WTC11 (cell line): Measurements from ENCODE around the gene NAXD.
"Not testable (repeated sequence)": the region's sequence is repeated elsewhere in the genome, so short reads cannot be mapped to it uniquely, and the experiment has no call there.

Source experiments
- CTCF ChIP-seq: fragments of 200-600 bp; IDR thresholded peaks from 2 replicates; pipeline ENCODE4 v1.8.0; 2022; ENCODE audit warnings: antibody characterized with exemption
- MAX ChIP-seq: sonication (generic); formaldehyde crosslinking; IDR thresholded peaks from 2 replicates; pipeline ENCODE4 v1.8.0; 2022; ENCODE audit warnings: mild to moderate bottlenecking, missing genetic modification reagents
- TF ChIP-seq, protein P1 (sequence below): sonication (generic); formaldehyde crosslinking; IDR thresholded peaks from 2 replicates; pipeline ENCODE4 v1.8.0; 2022; ENCODE audit warnings: mild to moderate bottlenecking, missing genetic modification reagents
- TF ChIP-seq, protein P2 (sequence below): sonication (generic); formaldehyde crosslinking; IDR thresholded peaks from 2 replicates; pipeline ENCODE4 v1.8.1; 2023; ENCODE audit warnings: mild to moderate bottlenecking, missing genetic modification reagents

GRCh38 chr13:110569962-110570361, 45.4 kb upstream of the NAXD start:
- TF ChIP-seq CTCF; MAX (CRISPR knock-in tag): not testable (repeated sequence)
- TF ChIP-seq, protein P1, sequence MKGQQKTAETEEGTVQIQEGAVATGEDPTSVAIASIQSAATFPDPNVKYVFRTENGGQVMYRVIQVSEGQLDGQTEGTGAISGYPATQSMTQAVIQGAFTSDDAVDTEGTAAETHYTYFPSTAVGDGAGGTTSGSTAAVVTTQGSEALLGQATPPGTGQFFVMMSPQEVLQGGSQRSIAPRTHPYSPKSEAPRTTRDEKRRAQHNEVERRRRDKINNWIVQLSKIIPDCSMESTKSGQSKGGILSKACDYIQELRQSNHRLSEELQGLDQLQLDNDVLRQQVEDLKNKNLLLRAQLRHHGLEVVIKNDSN (CRISPR knock-in tag): not testable (repeated sequence)
- TF ChIP-seq, protein P2, sequence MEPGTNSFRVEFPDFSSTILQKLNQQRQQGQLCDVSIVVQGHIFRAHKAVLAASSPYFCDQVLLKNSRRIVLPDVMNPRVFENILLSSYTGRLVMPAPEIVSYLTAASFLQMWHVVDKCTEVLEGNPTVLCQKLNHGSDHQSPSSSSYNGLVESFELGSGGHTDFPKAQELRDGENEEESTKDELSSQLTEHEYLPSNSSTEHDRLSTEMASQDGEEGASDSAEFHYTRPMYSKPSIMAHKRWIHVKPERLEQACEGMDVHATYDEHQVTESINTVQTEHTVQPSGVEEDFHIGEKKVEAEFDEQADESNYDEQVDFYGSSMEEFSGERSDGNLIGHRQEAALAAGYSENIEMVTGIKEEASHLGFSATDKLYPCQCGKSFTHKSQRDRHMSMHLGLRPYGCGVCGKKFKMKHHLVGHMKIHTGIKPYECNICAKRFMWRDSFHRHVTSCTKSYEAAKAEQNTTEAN (CRISPR knock-in tag): not testable (repeated sequence)
